Upper lobe of right lung (tissue), 1 donor: ENCODE data around the gene SNX5. TPM values are rescaled to one million over a fixed set of nuclear protein-coding genes. Genes with fewer than 3 reads are reported as not detected.

Source experiments
- ATAC-seq: fragments of 200-7000 bp; cut with Tn5 transposase; one replicate; pipeline ENCODE4 v1.9.1; 2020; ENCODE audit warnings: mild to moderate bottlenecking, moderate library complexity
- DNase-seq: peaks from one replicate; pipeline ENCODE4 v3.0.0-alpha.2; 2020
- H3K27ac ChIP-seq: fragments of 200-600 bp; one replicate; pipeline ENCODE4 v1.8.0; 2022
- H3K27me3 ChIP-seq: fragments of 200-600 bp; one replicate; pipeline ENCODE4 v1.8.0; 2022; ENCODE audit warnings: mild to moderate bottlenecking
- H3K36me3 ChIP-seq: fragments of 200-600 bp; one replicate; pipeline ENCODE4 v1.8.0; 2022
- H3K4me1 ChIP-seq: fragments of 200-600 bp; one replicate; pipeline ENCODE4 v1.8.0; 2022
- H3K4me3 ChIP-seq: fragments of 200-600 bp; one replicate; pipeline ENCODE4 v1.8.0; 2022; ENCODE audit warnings: mild to moderate bottlenecking
- H3K9me3 ChIP-seq: fragments of 200-600 bp; one replicate; pipeline ENCODE4 v1.8.0; 2022
- intact Hi-C: fragments of 100-400 bp; cut with DNase I; formaldehyde crosslinking; loops from one replicate; pipeline ENCODE4 v1.11.0; 2022
- total RNA-seq: library from RNA; stranded (reverse); fragmentation: NEBNext Ultra II Directional; extraction: Animal tissue kit (Norgen Biotek cat#: 25700); gene quantifications from one replicate; pipeline ENCODE4 v1.2.1, GENCODE V29; 2021
- TF ChIP-seq, protein P1 (sequence below): fragments of 200-600 bp; IDR thresholded peaks from one replicate; pipeline ENCODE4 v1.8.0; 2022; ENCODE audit warnings: antibody characterized with exemption
- donor health status: DM: no; HTN: yes; CAD: no; lungs with severe emphysema.

SNX5 gene
- total RNA-seq, 1 donor from 2014 or later: 86.6 TPM

DNA sequence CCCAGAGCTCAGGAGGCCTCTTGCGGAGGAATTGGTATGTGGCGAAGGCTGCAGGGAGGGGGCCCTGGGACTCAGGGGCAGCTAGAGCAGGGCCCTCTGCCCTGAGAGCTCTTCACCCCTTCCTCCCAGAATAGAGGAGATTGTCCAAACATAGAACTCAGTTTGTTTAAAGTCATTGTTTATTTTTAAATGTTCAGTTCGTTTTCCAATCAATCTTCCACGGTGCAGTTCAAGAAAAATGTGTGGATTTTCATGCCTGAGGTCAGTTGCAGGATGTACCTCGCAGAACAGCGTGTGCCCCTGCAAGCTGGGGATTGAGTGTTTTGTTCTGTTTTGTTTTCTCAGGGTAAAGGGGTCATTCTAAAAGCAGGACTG is 37.4 kb upstream of the SNX5 start:
- no peak overlapping the region for H3K27ac ChIP-seq

DNA sequence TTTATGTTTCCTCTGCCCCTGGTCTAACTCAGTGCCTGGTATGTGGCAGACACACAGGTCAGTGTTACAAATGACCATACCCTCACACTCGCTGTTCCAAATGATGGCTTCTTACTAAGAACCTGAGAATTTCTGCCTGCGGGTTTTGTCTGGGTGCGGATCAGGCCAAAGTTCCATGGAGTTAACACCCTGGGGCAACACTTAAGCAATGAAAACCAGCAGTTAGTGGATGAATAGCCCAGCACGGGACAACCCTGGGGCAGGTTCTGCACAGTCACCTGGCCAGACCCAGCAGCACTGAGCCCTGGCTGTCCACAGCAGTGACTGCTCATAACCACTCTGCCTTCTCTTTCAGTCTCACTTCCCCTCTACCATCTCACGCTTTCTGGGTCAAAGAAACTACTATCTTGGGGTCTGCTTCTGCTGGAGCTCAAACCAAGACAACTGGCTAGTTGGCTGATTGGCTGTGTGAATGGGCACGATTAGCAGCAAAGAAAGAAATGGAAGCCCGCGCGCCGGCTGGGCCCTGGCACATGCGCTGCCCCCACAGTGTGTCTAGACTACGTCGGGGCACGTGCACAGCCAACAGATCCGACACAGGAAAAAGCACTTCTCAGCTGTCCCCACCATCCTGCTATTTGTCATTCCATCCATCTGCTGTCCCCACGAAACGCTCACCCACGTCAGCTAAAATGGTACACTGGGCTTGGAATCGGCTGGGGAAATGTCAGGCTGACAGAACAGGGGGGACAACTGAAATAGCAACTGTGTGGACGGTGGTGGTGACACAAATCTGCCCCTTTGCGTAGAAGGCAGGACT is 36.8 kb upstream of the SNX5 start:
- no peak overlapping the region for H3K4me3 ChIP-seq
- no peak overlapping the region for H3K27ac ChIP-seq
- no peak for ATAC-seq
- intact Hi-C loops: no loop called here
- H3K27me3 ChIP-seq: no peaks in the 10 kb centered on the region
- peaks cover 13% of the 10 kb centered on the region for H3K4me1 ChIP-seq
- TF ChIP-seq, protein P1, sequence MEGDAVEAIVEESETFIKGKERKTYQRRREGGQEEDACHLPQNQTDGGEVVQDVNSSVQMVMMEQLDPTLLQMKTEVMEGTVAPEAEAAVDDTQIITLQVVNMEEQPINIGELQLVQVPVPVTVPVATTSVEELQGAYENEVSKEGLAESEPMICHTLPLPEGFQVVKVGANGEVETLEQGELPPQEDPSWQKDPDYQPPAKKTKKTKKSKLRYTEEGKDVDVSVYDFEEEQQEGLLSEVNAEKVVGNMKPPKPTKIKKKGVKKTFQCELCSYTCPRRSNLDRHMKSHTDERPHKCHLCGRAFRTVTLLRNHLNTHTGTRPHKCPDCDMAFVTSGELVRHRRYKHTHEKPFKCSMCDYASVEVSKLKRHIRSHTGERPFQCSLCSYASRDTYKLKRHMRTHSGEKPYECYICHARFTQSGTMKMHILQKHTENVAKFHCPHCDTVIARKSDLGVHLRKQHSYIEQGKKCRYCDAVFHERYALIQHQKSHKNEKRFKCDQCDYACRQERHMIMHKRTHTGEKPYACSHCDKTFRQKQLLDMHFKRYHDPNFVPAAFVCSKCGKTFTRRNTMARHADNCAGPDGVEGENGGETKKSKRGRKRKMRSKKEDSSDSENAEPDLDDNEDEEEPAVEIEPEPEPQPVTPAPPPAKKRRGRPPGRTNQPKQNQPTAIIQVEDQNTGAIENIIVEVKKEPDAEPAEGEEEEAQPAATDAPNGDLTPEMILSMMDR: no peak
- no peaks in the 10 kb centered on the region for H3K36me3 ChIP-seq
- H3K9me3 ChIP-seq: no peaks in the 10 kb centered on the region
- no peak for DNase-seq

More for the DNA sequence above, 37.4 kb upstream of the SNX5 start:
- Histone ChIP-seq H3K9me3 (no peaks in the 10 kb centered on the region), H3K4me1 (peaks cover 13% of the 10 kb centered on the region), H3K4me3 (no peak overlapping the region), H3K36me3 (no peaks in the 10 kb centered on the region), H3K27me3 (no peaks in the 10 kb centered on the region)
- no peak for DNase-seq
- TF ChIP-seq, protein P1: no peak
- intact Hi-C loops: no loop called here
- ATAC-seq: peak; percentile 30

DNA sequence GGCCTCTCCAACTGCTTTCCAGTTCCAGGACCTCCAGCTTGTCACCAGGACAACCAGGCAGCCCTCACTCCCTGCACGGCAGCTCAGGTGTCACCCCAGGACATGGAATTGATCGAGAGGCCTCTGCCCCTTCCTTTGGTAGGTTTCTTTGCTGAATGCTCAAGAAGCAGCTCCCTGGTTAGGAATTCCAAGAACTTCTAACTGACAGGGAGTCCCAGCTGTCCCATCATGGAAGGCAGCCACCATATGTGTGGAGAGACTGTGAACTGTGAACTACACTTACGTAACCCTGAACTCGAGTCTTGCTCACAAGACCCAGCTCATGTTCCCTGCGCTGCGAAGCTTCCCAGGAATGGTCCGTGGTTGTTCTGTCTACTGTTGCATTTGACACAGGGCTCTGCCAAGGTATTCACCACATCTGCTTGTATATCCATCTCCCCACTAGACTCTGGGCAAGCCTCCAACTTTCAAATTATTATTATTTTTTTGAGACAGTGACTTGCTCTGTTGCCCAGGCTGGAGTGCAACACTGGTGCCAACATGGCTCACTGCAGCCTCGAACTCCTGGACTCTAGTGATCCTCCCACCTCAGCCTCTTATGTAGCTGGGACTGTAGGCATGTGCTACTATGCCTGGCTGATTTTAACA is 35.9 kb upstream of the SNX5 start:
- no peaks in the 10 kb centered on the region for H3K36me3 ChIP-seq
- intact Hi-C loops: no loop called here
- H3K27ac ChIP-seq: no peak overlapping the region
- H3K27me3 ChIP-seq: no peaks in the 10 kb centered on the region
- peak; percentile 38 for ATAC-seq
- H3K4me1 ChIP-seq: peaks cover 13% of the 10 kb centered on the region
- H3K9me3 ChIP-seq: no peaks in the 10 kb centered on the region
- H3K4me3 ChIP-seq: no peak overlapping the region
- TF ChIP-seq, protein P1: no peak
- DNase-seq: no peak

DNA sequence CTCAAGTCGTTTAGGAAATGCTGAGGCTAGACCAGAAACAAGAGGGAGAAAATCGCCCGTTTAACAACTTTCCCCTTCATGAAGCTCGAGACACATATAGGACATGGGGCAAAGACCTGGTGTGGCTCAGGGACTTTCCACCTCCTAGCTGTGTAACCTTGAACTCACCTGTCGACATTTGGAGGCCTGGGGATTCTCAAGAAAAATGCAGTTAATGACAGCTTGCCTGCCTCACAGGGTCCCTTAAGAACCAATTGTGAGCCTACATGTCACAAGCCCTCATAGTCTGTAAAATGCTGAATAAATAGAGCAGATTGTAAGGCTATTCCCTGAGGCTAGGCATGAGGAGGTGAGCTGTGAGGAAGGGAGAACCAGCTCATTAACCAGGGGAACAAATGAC is 35.3 kb upstream of the SNX5 start:
- Histone ChIP-seq H3K27me3 (no peaks in the 10 kb centered on the region), H3K4me3 (no peak overlapping the region), H3K9me3 (no peaks in the 10 kb centered on the region), H3K27ac (no peak overlapping the region), H3K4me1 (peaks cover 13% of the 10 kb centered on the region), H3K36me3 (no peaks in the 10 kb centered on the region)
- intact Hi-C loops: no loop called here
- TF ChIP-seq, protein P1: no peak
- no peak for ATAC-seq
- no peak for DNase-seq

DNA sequence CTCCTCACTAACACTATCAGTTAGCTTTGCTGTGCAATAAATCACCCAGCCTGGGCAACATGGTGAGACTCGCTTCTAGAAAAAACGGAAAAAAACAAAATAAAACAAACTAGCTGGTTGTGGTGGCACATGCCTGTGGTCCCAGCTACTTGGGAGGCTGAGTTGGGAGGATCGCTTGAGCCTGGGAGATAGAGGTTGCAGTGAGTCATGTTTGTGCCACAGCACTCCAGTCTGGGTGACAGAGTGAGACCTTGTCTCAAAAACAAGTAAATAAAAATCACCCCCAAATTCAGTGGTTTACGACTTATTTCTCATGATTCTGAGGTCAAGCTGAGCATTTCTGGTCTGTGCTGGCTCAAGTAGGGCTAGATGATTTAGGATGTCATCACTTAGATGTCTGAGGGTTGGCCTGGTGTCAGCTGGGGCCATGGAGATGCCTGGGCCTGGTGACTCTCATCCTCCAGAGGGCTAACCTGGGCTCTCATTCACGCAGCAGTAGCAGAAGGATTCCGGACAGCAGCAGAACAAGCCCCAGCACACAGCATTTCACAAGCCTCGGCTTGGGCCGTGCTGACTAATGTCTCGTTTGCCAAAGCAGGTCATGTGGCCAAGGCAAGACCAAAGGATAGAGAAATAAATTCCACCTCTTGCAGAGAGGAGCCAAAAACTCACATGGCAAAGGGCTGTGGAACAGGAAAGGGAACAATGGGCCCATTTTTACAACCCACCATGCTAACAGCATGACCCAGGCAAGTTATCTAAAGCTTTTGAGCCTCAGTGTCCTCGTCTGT is 32.7 kb upstream of the SNX5 start:
- Histone ChIP-seq H3K4me3 (no peak overlapping the region), H3K27me3 (no peaks in the 10 kb centered on the region), H3K9me3 (no peaks in the 10 kb centered on the region), H3K4me1 (peaks cover 2% of the 10 kb centered on the region), H3K27ac (no peak overlapping the region), H3K36me3 (no peaks in the 10 kb centered on the region)
- intact Hi-C loops: no loop called here
- peak; percentile 80 for DNase-seq
- peak; percentile 84 for ATAC-seq
- TF ChIP-seq, protein P1: no peak
